GM19023 (cell line): ENCODE data around the gene FANCG.

Experiments used
- ATAC-seq: cut with Tn5 transposase; IDR thresholded peaks from one replicate; pipeline ENCODE4 v1.9.1; 2021; ENCODE audit warnings: mild to moderate bottlenecking, moderate library complexity; ENCODE audit not compliant: unreplicated experiment

The FANCG gene

GRCh38 chr9:35079426-35080341 lies at the start of gene FANCG:
Gene FANCG, minus strand, starts transcription at chr9:35079942. Its CDS starts 418 bp downstream, at chr9:35079524.
- ATAC-seq: peak; percentile 90

- peak; percentile 47 for ATAC-seq
These were observed 37.3 kb upstream of the FANCG start for GRCh38 chr9:35116898-35117551.

- no peak for ATAC-seq
These were observed 36.8 kb upstream of the FANCG start for GRCh38 chr9:35116539-35116897.

GRCh38 chr9:35115680-35116538 lies 36.2 kb upstream of the FANCG start, which contains the start of gene ATOSB:
Gene ATOSB, minus strand, starts transcription at chr9:35115862. Its CDS starts 7,588 bp downstream, at chr9:35108274.
- peak; percentile 71 for ATAC-seq

- no peak for ATAC-seq
These were observed 35.3 kb upstream of the FANCG start for GRCh38 chr9:35114840-35115628.

GRCh38 chr9:35114113-35114839 lies 34.5 kb upstream of the FANCG start:
- no peak for ATAC-seq

GRCh38 chr9:35112257-35113020 lies 32.7 kb upstream of the FANCG start:
- ATAC-seq: no peak

- ATAC-seq: peak; percentile 68
These were observed 31.5 kb upstream of the FANCG start for GRCh38 chr9:35111001-35111933.

GRCh38 chr9:35110327-35110761 lies 30.6 kb upstream of the FANCG start:
- ATAC-seq: no peak

- ATAC-seq: no peak
These were observed 29.3 kb upstream of the FANCG start for GRCh38 chr9:35108946-35109575.

GRCh38 chr9:35108461-35108860 lies 28.7 kb upstream of the FANCG start:
- ATAC-seq: no peak

- ATAC-seq: no peak
These were observed 27.9 kb upstream of the FANCG start for GRCh38 chr9:35107297-35108290.

GRCh38 chr9:35106343-35106730 lies 26.6 kb upstream of the FANCG start:
- ATAC-seq: no peak

- no peak for ATAC-seq
These were observed 26.0 kb upstream of the FANCG start for GRCh38 chr9:35105571-35106342.

- no peak for ATAC-seq
These were observed 25.4 kb upstream of the FANCG start for GRCh38 chr9:35105126-35105525.
